ENCODE measurements around the gene CCDC136. TPM values are rescaled to one million over a fixed set of nuclear protein-coding genes. Genes with fewer than 3 reads are reported as not detected.

The CCDC136 gene
- total RNA-seq, 1 donor from 2014 or later, result 44.2 TPM

- Mint-ChIP-seq H3K27ac (peak overlapping the region; percentile 23), H3K9me3 (no peaks in the 10 kb centered on the region), H3K27me3 (peaks cover 7% of the 10 kb centered on the region), H3K4me1 (ENCODE audit: unreplicated experiment) (peaks cover 16% of the 10 kb centered on the region), H3K4me3 (peak overlapping the region; percentile 60), H3K36me3 (no peaks in the 10 kb centered on the region)
- no peak for DNase-seq (ENCODE audit: extremely low spot score, unreplicated experiment)
- TF ChIP-seq, protein P1, sequence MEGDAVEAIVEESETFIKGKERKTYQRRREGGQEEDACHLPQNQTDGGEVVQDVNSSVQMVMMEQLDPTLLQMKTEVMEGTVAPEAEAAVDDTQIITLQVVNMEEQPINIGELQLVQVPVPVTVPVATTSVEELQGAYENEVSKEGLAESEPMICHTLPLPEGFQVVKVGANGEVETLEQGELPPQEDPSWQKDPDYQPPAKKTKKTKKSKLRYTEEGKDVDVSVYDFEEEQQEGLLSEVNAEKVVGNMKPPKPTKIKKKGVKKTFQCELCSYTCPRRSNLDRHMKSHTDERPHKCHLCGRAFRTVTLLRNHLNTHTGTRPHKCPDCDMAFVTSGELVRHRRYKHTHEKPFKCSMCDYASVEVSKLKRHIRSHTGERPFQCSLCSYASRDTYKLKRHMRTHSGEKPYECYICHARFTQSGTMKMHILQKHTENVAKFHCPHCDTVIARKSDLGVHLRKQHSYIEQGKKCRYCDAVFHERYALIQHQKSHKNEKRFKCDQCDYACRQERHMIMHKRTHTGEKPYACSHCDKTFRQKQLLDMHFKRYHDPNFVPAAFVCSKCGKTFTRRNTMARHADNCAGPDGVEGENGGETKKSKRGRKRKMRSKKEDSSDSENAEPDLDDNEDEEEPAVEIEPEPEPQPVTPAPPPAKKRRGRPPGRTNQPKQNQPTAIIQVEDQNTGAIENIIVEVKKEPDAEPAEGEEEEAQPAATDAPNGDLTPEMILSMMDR (conservative IDR thresholded peaks at IDR 0.05), result no peak
Observed at GRCh38 chr7:128827248-128827958, 35.6 kb downstream of the CCDC136 start.

- no peak for DNase-seq (ENCODE audit: extremely low spot score, unreplicated experiment)
- Mint-ChIP-seq H3K27ac (peak overlapping the region; percentile 23), H3K4me1 (ENCODE audit: unreplicated experiment) (peaks cover 12% of the 10 kb centered on the region), H3K9me3 (no peaks in the 10 kb centered on the region), H3K27me3 (peaks cover 7% of the 10 kb centered on the region), H3K36me3 (no peaks in the 10 kb centered on the region), H3K4me3 (peak overlapping the region; percentile 60)
- TF ChIP-seq, protein P1 (conservative IDR thresholded peaks at IDR 0.05), result no peak
Observed at GRCh38 chr7:128827971-128828711, 36.4 kb downstream of the CCDC136 start.

GRCh38 chr7:128829391-128830166 is 37.8 kb downstream of the CCDC136 start:
- Mint-ChIP-seq H3K27ac (no peak overlapping the region), H3K4me1 (ENCODE audit: unreplicated experiment) (peaks cover 20% of the 10 kb centered on the region), H3K36me3 (no peaks in the 10 kb centered on the region), H3K4me3 (peak overlapping the region; percentile 77), H3K27me3 (peaks cover 9% of the 10 kb centered on the region), H3K9me3 (no peaks in the 10 kb centered on the region)
- DNase-seq (ENCODE audit: extremely low spot score, unreplicated experiment), result no peak
- TF ChIP-seq, protein P1 (conservative IDR thresholded peaks at IDR 0.05), result no peak

- no peaks in the 10 kb centered on the region for H3K36me3 Mint-ChIP-seq
- H3K9me3 Mint-ChIP-seq, result no peaks in the 10 kb centered on the region
- H3K4me1 Mint-ChIP-seq (ENCODE audit: unreplicated experiment), result peaks cover 24% of the 10 kb centered on the region
- peak within 1 kb of the TSS; percentile 88 for H3K4me3 Mint-ChIP-seq
- H3K27me3 Mint-ChIP-seq, result peaks cover 11% of the 10 kb centered on the region
- peak; percentile 74 for DNase-seq (ENCODE audit: extremely low spot score, unreplicated experiment)
- TF ChIP-seq, protein P1 (conservative IDR thresholded peaks at IDR 0.05), result no peak
- peak within 1 kb of the TSS; percentile 31 for H3K27ac Mint-ChIP-seq
Observed at GRCh38 chr7:128830231-128831177, 38.7 kb downstream of the CCDC136 start, which contains the start of gene FLNC. Gene FLNC (plus strand): TSS chr7:128830406. CDS start chr7:128830638, 232 bp downstream.

Data from type B pancreatic cell (in vitro differentiated cells).